GM12875 (cell line): Measurements from ENCODE around the gene NTHL1.

Experiments used
- H3K4me3 ChIP-seq: one replicate; pipeline ENCODE4 v1.5.1; 2011; ENCODE audit warnings: low read depth, low read length, control low read depth
- TF ChIP-seq, protein P1 (sequence below): IDR thresholded peaks from 2 replicates; pipeline ENCODE4 v1.5.1; 2011; ENCODE audit warnings: low read depth, mild to moderate bottlenecking, control low read depth, inconsistent platforms, low read length, moderate library complexity, borderline replicate concordance; ENCODE audit not compliant: insufficient read depth

Gene NTHL1

DNA sequence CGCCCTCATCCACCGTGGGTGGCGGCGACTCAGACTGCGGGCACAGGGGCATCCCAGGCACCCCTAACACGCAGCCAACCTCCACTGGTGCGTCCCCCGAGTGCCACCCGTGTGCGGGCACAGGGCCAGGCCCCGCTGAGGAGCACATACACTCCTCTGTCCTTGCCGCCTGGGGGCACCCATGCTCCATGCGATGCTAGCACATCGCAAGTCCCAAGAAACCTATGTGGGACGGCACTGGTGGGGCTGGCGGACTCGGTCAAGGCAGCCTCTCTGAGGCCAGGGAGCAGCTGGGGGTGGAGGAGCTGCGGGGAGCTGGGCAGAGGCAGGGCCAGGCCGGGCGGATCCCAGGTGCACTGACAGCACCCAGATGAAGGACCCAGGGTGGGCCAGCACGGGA is 42.0 kb downstream of the NTHL1 start:
- H3K4me3 ChIP-seq: no peak overlapping the region

DNA sequence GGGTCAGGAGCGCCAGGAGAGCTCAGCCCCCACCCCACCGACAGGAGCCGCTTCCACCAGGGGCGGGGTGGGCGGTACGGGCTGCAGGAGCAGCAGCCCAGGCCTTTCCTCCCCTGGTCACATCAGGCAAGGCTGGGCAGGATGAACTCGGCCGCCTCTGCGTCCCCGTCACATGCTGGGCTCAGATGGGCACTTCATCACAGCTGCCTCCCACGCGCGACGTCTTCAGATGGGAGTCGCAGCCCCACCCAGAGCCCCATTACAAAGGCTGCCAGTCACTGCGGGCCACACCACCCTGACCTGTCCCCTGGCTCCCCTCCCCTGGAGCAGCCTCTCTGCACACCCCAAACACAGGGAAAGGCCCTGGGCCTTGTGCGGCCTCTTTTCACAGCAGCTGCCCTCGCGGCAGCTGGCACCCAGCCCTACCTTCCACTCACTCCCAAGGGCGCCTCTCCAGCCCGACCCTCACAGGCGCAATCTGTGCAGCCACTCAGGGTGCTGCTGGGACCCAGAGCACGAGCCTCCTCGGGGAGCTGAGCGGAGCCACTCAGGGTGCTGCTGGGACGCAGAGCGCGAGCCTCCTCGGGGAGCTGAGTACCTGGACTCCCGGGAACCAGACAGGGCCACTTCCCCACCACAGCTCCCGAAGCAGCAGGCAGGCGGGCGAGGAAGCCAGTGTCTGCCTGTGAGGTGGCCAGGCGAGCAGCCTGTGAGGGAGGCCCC is 42.7 kb downstream of the NTHL1 start:
- H3K4me3 ChIP-seq: no peak overlapping the region
- TF ChIP-seq, protein P1, sequence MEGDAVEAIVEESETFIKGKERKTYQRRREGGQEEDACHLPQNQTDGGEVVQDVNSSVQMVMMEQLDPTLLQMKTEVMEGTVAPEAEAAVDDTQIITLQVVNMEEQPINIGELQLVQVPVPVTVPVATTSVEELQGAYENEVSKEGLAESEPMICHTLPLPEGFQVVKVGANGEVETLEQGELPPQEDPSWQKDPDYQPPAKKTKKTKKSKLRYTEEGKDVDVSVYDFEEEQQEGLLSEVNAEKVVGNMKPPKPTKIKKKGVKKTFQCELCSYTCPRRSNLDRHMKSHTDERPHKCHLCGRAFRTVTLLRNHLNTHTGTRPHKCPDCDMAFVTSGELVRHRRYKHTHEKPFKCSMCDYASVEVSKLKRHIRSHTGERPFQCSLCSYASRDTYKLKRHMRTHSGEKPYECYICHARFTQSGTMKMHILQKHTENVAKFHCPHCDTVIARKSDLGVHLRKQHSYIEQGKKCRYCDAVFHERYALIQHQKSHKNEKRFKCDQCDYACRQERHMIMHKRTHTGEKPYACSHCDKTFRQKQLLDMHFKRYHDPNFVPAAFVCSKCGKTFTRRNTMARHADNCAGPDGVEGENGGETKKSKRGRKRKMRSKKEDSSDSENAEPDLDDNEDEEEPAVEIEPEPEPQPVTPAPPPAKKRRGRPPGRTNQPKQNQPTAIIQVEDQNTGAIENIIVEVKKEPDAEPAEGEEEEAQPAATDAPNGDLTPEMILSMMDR: no peak

More for the DNA sequence above, 42.0 kb downstream of the NTHL1 start:
- TF ChIP-seq, protein P1: 0 out of 2 replicates have a peak, but pooled peaks have one; percentile 15

DNA sequence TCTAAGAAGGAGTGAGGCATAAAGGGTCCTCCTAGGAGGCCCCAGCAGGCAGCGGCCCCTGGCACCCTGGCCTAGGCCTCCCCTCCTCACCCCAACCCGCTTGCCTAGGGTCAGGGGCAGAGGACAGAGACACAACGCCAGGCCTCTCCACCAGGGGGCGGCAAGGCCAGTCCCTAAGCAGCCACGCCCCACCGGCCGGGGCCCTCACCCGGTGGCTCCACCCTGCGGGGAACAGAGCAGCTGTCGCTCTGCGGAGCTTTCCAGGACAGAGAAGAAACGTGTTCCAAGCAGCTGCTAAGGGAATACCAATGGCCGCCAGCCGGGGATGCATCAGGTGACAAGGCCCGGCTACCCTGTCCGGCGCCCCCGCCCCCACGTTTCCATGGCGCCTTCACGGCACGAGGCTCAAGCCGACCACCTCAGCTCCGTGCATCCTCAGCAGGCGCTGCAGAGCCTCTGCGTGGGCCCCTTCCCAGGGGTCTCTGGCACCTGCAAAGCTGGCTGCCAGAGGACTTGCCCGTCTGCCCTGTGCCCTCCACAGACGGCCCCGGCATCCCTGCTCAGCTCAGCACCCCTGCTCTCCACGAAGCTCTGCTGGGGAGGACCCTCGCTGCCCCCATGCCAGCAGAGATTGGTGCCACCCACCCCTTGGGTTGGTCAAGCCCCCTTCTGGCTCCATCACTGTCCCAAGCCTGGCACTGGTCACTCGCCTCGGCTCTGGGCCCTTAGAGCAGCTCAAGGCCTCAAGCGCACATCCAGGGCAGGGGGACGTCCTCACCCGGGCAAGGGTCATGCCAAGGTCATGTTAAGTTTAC is 43.6 kb downstream of the NTHL1 start:
- no peak overlapping the region for H3K4me3 ChIP-seq
- TF ChIP-seq, protein P1: peak; percentile 99

DNA sequence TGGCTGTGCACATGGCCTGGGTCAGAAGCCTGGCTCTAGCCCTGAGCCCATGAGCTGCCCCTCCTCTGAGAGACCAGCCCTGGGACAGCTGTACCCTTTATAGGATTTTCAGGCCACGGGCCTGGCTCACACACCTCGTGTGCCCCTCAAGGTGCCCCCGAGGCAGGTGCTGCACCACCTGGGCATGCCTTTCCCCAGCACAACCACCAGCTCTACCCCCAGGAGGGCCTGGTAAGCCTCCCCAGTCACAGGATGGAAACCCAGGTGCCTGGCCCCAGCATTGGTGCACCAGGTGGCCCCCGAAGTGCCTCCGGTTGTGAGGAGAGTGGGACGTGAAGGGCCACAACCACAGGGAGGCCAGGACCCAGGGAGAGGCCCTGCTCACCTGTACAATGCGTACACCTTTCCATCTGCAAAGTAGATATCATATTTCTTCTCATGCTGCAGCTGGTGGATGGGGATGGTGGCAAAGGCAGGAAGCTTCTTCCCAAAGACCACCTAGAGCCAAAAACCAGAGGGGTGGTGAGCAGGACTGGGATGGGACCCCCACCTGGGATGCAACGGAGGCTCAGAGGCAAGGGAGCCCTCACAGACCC is 44.3 kb downstream of the NTHL1 start:
- TF ChIP-seq, protein P1: no peak
- H3K4me3 ChIP-seq: no peak overlapping the region

DNA sequence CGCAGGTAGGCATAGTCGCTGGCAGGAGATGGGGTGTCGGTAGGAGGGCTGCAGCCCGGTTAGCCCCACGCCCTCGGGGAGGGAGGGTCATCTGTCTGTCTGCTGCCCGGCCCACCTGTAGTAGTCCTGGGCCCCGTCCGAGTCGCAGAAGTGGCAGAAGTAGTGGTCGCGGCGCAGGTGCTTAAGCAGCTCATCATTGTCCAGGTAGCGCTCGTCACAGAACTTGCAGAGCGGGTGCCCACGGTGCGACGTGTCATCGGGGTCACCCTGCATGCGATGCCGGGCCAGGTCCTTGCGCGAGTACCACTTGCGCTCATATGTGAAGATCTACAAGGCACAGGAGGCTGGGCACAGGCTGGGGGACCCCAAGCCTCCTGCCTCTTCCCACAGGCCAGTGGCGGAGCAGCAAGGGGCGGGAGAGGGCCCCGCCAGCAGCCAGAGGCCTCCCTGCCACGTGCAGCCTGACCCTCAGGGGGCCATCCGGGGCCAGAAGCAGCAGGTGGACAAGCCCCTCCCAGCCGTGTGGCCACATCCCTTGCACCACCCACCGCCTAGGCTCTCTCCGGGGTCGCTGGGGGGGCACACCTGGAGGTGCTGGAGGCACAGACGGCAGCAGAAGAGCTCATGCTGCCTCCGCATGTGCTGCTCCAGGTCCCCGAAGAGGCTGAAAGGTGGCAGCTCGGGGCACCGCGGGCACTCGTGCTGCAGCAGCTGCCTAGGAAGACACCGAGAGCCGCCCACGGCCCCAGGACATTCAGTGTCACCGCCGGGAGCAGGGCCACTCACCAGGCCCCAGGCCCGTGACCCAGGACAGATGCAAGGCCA is 45.0 kb downstream of the NTHL1 start:
- TF ChIP-seq, protein P1: no peak
- no peak overlapping the region for H3K4me3 ChIP-seq

DNA sequence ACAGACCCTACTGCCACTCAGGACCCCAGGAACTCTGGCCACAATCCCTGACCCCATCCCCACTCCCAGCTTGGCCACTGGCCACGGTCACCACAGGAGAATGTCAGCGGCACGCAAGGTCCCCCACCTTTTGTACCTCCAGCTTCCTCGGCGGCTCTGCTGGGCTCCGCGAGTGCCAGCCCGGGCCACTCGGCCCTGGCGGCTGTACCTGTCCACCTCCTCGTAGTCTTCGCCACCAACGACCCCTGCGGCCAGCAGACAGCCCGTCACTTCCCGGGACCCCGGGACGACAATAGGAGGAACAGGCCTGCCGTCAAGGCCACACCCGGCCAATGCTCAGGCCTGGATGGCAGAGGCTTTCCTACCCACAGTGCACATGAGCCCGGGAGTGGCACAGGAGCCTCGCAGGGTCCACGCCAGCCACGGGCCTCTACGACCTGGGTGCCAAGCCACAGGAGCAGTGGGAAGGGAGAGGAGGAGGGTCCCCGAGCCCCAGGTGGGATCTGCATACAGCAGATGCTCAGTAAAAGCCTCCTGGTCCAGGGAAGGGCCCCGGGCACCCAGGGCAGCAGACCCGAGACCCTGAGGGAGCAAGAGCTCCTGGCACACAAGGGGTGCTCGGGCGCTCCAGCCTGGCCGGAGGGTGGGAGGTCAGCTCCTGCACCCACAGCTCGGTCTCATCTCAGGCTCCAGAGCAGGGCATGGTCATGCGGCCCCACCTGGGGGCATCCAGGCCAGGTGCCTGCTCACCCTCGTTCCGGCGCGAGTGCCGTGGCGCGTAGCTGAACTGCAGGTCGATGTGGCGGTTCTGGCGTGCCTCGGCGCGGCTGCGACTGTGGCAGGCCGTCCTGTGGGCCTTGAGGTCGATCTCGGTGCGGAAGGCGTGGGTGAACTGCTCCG is 45.9 kb downstream of the NTHL1 start:
- no peak overlapping the region for H3K4me3 ChIP-seq
- TF ChIP-seq, protein P1: no peak
